Measurements from ENCODE around the gene CFAP90. TPM values are rescaled to one million over a fixed set of nuclear protein-coding genes. Genes with fewer than 3 reads are reported as not detected.

The CFAP90 gene
- polyA plus RNA-seq, 1 donor from 2014 or later, result 0.45 TPM

GRCh38 chr5:7781899-7782298 lies 69.0 kb downstream of the CFAP90 start:
- TF ChIP-seq POLR2AphosphoS5 (IDR thresholded peaks at IDR 0.05), result no peak
- TF ChIP-seq CTCF (IDR thresholded peaks at IDR 0.05; ENCODE audit: poor library complexity, severe bottlenecking), result no peak
- no peak for TF ChIP-seq SMC3 (conservative IDR thresholded peaks at IDR 0.05; ENCODE audit: poor library complexity)
- no peak for TF ChIP-seq EP300 (conservative IDR thresholded peaks at IDR 0.05; ENCODE audit: poor library complexity, severe bottlenecking)
- TF ChIP-seq REST (IDR thresholded peaks at IDR 0.05; ENCODE audit: borderline replicate concordance), result no peak
- no peak for TF ChIP-seq TAF1 (IDR thresholded peaks at IDR 0.05; ENCODE audit: low read depth)
- no peak for TF ChIP-seq EZH2 (IDR thresholded peaks at IDR 0.05; ENCODE audit: borderline replicate concordance, insufficient read depth, low read length, poor library complexity, severe bottlenecking)
- no peak for TF ChIP-seq RAD21 (conservative IDR thresholded peaks at IDR 0.05)
- no peaks in the 10 kb centered on the region for H4K20me1 ChIP-seq (ENCODE audit: insufficient read depth)
- no peaks in the 10 kb centered on the region for H3F3A ChIP-seq (ENCODE audit: insufficient read depth, low read length, poor library complexity, severe bottlenecking)
- no peak overlapping the region for H3K27ac ChIP-seq (ENCODE audit: low read length)
- no peaks in the 10 kb centered on the region for H3K9me2 ChIP-seq (ENCODE audit: insufficient read depth, low read length)
- no peaks in the 10 kb centered on the region for H3K79me2 ChIP-seq (replicated peaks; ENCODE audit: insufficient read depth, low read length)
- H3K27me3 ChIP-seq (ENCODE audit: insufficient read depth, low read depth, low read length), result no peaks in the 10 kb centered on the region
- H3K9me3 ChIP-seq (ENCODE audit: low read length), result no peaks in the 10 kb centered on the region
- H3K9ac ChIP-seq (ENCODE audit: low read length), result no peak overlapping the region
- H3K4me2 ChIP-seq (ENCODE audit: low read length), result no peak overlapping the region
- no peak overlapping the region for H2AFZ ChIP-seq (ENCODE audit: low read depth, low read length)
- no peak overlapping the region for H3K4me3 ChIP-seq (ENCODE audit: low read length)
- H3K36me3 ChIP-seq (ENCODE audit: insufficient read depth, low read length), result no peaks in the 10 kb centered on the region

Other genes with a start within 250 kb of the CFAP90 start
- gene FASTKD3, start 17.9 kb upstream of the CFAP90 start, polyA plus RNA-seq, result 21.6 and 27.8 TPM in 2 replicates
- gene MTRR, start 18.0 kb upstream of the CFAP90 start, polyA plus RNA-seq, result 34.1 and 36.1 TPM in 2 replicates

Data from neural cell (in vitro differentiated cells).